ENCODE results near the gene INS.

DNA sequence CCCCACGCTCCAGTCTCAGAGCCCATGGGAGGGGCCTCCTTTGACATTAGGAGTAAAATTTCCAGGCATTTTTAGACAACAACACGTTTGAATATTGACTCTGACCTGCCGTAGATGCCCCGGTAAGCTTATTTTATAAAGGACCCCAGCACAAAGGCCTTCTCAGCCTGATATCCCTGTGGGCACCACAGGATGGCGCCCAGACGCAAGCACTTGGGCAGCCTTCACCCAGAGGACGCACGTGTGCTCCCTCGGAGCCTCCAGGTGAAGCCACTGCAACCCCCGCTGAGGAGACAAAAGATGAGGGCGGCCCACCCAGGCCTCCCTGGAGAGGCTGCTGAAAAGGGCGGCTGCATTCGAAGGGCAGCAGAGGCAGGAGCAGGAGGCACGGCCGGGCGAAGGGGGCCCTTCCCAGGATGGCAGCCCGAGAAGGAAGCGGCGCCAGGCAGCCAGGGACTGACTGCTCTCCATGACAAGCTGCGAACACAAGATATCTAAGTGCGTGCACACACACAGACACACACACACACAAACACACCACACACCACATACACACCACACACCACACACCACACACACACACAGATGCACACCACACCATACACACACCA is 25.8 kb upstream of the INS start:
- TF ChIP-seq, protein P1, sequence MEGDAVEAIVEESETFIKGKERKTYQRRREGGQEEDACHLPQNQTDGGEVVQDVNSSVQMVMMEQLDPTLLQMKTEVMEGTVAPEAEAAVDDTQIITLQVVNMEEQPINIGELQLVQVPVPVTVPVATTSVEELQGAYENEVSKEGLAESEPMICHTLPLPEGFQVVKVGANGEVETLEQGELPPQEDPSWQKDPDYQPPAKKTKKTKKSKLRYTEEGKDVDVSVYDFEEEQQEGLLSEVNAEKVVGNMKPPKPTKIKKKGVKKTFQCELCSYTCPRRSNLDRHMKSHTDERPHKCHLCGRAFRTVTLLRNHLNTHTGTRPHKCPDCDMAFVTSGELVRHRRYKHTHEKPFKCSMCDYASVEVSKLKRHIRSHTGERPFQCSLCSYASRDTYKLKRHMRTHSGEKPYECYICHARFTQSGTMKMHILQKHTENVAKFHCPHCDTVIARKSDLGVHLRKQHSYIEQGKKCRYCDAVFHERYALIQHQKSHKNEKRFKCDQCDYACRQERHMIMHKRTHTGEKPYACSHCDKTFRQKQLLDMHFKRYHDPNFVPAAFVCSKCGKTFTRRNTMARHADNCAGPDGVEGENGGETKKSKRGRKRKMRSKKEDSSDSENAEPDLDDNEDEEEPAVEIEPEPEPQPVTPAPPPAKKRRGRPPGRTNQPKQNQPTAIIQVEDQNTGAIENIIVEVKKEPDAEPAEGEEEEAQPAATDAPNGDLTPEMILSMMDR (IDR thresholded peaks at IDR 0.05): peak in 5 of 6 experiments; percentile 34 to 70 (median 47)
- TF ChIP-seq POLR2A (IDR thresholded peaks at IDR 0.05): no peak

Measured in esophagus squamous epithelium (tissue), 4 donors.